Endothelial cell of umbilical vein (primary cell): Measurements from ENCODE around the gene DYNLT2. TPM values are rescaled to one million over a fixed set of nuclear protein-coding genes. Genes with fewer than 3 reads are reported as not detected.
"Not testable (repeated sequence)": the region's sequence is repeated elsewhere in the genome, so short reads cannot be mapped to it uniquely, and the experiment has no call there.

ENCODE experiments used
- BruUV-seq: library from RNA; stranded (reverse); fragments of 400-500 nt; replicated peaks from 2 replicates; lab custom pipeline; 2021; lab: Mats Ljungman, UMichigan
- CTCF ChIA-PET: fragments of 300-600, 350-600 bp; sonication (Branson Sonifier 250); formaldehyde crosslinking; loops from one replicate; lab custom pipeline; 2021; ENCODE audit warnings: antibody characterized with exemption, inconsistent platforms; lab: Charles Lee
- POLR2A ChIA-PET: fragments of 300-600, 350-600 bp; sonication (Branson Sonifier 250); formaldehyde crosslinking; loops from one replicate; lab custom pipeline; 2021; ENCODE audit warnings: antibody characterized with exemption, inconsistent platforms; lab: Charles Lee
- DNase-seq: peaks from one replicate; pipeline ENCODE4 v3.0.0-alpha.2; 2011; ENCODE audit warnings: low read depth, low spot score
- FAIRE-seq: peaks from 2 replicates; lab custom pipeline; 2011; peaks lifted over from hg19 to GRCh38; lab: Jason Lieb, UNC
- H2AFZ ChIP-seq: 2 replicates; pipeline ENCODE4 v1.6.0; 2012; ENCODE audit warnings: low read depth, low read length, control low read depth, inconsistent platforms
- H3K27ac ChIP-seq: 2 replicates; pipeline ENCODE4 v1.5.1; 2011; ENCODE audit warnings: low read depth, mild to moderate bottlenecking, control low read depth, low read length, moderate library complexity; ENCODE audit not compliant: insufficient read depth
- H3K27me3 ChIP-seq, 2 experiments: 2 replicates each; pipeline versions ENCODE4 v1.6.0 to v1.6.1; 2011; ENCODE audit warnings: low read length in 2 of 2, mixed read lengths in 1 of 2; ENCODE audit not compliant: control insufficient read depth in 2 of 2, insufficient read depth in 2 of 2
- H3K36me3 ChIP-seq, 2 experiments: 2 replicates in 1 of 2; 3 replicates in 1 of 2; pipeline ENCODE4 v1.5.1; 2011; ENCODE audit warnings: low read length in 2 of 2, mild to moderate bottlenecking in 1 of 2, moderate library complexity in 1 of 2; ENCODE audit not compliant: control insufficient read depth in 2 of 2, insufficient read depth in 2 of 2; ENCODE audit errors: extremely low read depth in 1 of 2
- H3K4me1 ChIP-seq: 3 replicates; pipeline ENCODE4 v1.5.1; 2011; ENCODE audit warnings: mild to moderate bottlenecking, low read length; ENCODE audit not compliant: control insufficient read depth, insufficient read depth; ENCODE audit errors: extremely low read depth
- H3K4me2 ChIP-seq: 2 replicates; pipeline ENCODE4 v1.6.1; 2011; ENCODE audit warnings: low read length, control low read depth, mixed read lengths; ENCODE audit not compliant: insufficient read depth
- H3K4me3 ChIP-seq, 3 experiments: fragments of 200-600 bp in 1 of 3; sonication (generic), shearing (Covaris generic) in 1 of 3; replicated peaks in 1 of 3; 2 replicates each; pipeline ENCODE4 v1.5.1; 2011 to 2016; ENCODE audit warnings: control low read depth in 3 of 3, low read length in 3 of 3, mild to moderate bottlenecking in 2 of 3, inconsistent platforms in 1 of 3, low read depth in 1 of 3, moderate library complexity in 1 of 3; ENCODE audit not compliant: insufficient read depth in 1 of 3
- H3K79me2 ChIP-seq: 2 replicates; pipeline ENCODE4 v1.6.0; 2012; ENCODE audit warnings: low read length, inconsistent platforms; ENCODE audit not compliant: control insufficient read depth, insufficient read depth
- H3K9ac ChIP-seq: replicated peaks from 2 replicates; pipeline ENCODE3; 2011; ENCODE audit warnings: low read length, control low read depth; ENCODE audit not compliant: insufficient read depth; ENCODE audit errors: extremely low read depth
- H3K9me1 ChIP-seq: replicated peaks from 3 replicates; pipeline ENCODE4 v1.6.0; 2011; ENCODE audit warnings: mild to moderate bottlenecking, low read length; ENCODE audit not compliant: control insufficient read depth, insufficient read depth; ENCODE audit errors: extremely low read depth
- H3K9me3 ChIP-seq: replicated peaks from 2 replicates; pipeline ENCODE4 v1.5.1; 2012; ENCODE audit warnings: low read length, inconsistent platforms; ENCODE audit not compliant: control insufficient read depth, insufficient read depth
- H4K20me1 ChIP-seq: replicated peaks from 2 replicates; pipeline ENCODE3; 2011; ENCODE audit warnings: mild to moderate bottlenecking, low read length; ENCODE audit not compliant: control insufficient read depth, insufficient read depth; ENCODE audit errors: extremely low read depth
- CTCF ChIP-seq, 2 donors: IDR thresholded peaks; 1 replicate in 1 of 2; 2 replicates in 1 of 2; pipeline ENCODE4 v1.5.1; 2011; ENCODE audit warnings: low read length in 2 of 2, mild to moderate bottlenecking in 2 of 2, moderate library complexity in 2 of 2, control low read depth in 1 of 2, inconsistent platforms in 1 of 2, low read depth in 1 of 2; ENCODE audit not compliant: insufficient read depth in 1 of 2; ENCODE audit errors: extremely low read depth in 1 of 2
- EZH2 ChIP-seq: IDR thresholded peaks from 2 replicates; pipeline ENCODE4 v1.6.1; 2012; ENCODE audit warnings: borderline replicate concordance, low read depth, mild to moderate bottlenecking, moderate library complexity, low read length, inconsistent platforms; ENCODE audit not compliant: severe bottlenecking
- FOS ChIP-seq: IDR thresholded peaks from 2 replicates; pipeline ENCODE4 v1.6.1; 2011; ENCODE audit warnings: mild to moderate bottlenecking, low read length, moderate library complexity, borderline replicate concordance; ENCODE audit not compliant: insufficient read depth
- JUN ChIP-seq: IDR thresholded peaks from 2 replicates; pipeline ENCODE4 v1.6.1; 2011; ENCODE audit warnings: borderline replicate concordance, low read depth; ENCODE audit not compliant: insufficient read length, insufficient read depth
- MAX ChIP-seq: IDR thresholded peaks from 2 replicates; pipeline ENCODE4 v1.6.1; 2011; ENCODE audit not compliant: insufficient read depth, insufficient read length
- dilution Hi-C: fragments of 300-500 bp; cut with MboI; formaldehyde crosslinking; loops from one replicate; pipeline ENCODE4 v1.15.0; 2019; ENCODE audit warnings: low sequenced_read_pairs; ENCODE audit not compliant: extremely low pct_ligation_motif_present
- intact Hi-C: fragments of 100-400 bp; cut with micrococcal nuclease; formaldehyde crosslinking; loops from one replicate; pipeline ENCODE4 v1.10.0; 2022
- polyA plus RNA-seq, 4 experiments: library from polyadenylated mRNA; depleted of rRNA in 3 of 4; stranded (reverse) in 3 of 4; unstranded in 1 of 4; fragments of >200 nt; gene quantifications; 2 replicates each; pipeline versions ENCODE4 v1.2.1 to v1.2.3, GENCODE V29; 2011 to 2012; ENCODE audit warnings: missing spikeins in 1 of 4
- total RNA-seq: library from RNA; stranded (reverse); gene quantifications from 2 replicates; pipeline ENCODE4 v1.2.3, GENCODE V29; 2021

DYNLT2 gene
- total and polyA plus RNA-seq, 2 donors (not counting 3 experiments of a cell fraction or from before 2014, with no cell fraction given), result 0.39 to 0.88 TPM

GRCh38 chr6:169700296-169700695, 51.1 kb downstream of the DYNLT2 start:
- no TSS peak for BruUV-seq
- intact Hi-C loops, result loop anchor here (2.0 to 5.0 kb wide), 2 partner anchors 607 to 805 kb away; partner anchors contain the start of gene FAM120B
- Histone ChIP-seq H3K9ac (peak overlapping the region; percentile 91), H3K4me3 (no peak overlapping the region), H4K20me1 (no peaks in the 10 kb centered on the region), H3K4me1 (peaks cover 57% of the 10 kb centered on the region), H3K4me2 (peak overlapping the region; percentile 93), H3K36me3 (no peaks in the 10 kb centered on the region), H3K27ac (no peak overlapping the region), H3K27me3 (no peaks in the 10 kb centered on the region), H3K9me3 (no peaks in the 10 kb centered on the region), H3K79me2 (peaks cover 56% of the 10 kb centered on the region), H3K9me1 (no peaks in the 10 kb centered on the region), H2AFZ (no peak overlapping the region)
- dilution Hi-C loops, result no loop called here
- DNase-seq, result peak; percentile 24
- no peak for TF ChIP-seq FOS
- TF ChIP-seq MAX, result no peak
- no peak for TF ChIP-seq JUN
- no peak for TF ChIP-seq EZH2
- FAIRE-seq, result no peak
- CTCF ChIA-PET, result interaction anchor here (1.5 kb wide), 1 partner anchor 46 kb away, joined by 5 read pairs; no protein-coding TSS in a partner anchor
- POLR2A ChIA-PET, result no interaction called here

GRCh38 chr6:169697115-169697514, 54.3 kb downstream of the DYNLT2 start:
- H3K4me3 ChIP-seq, dilution Hi-C loops, FAIRE-seq, H4K20me1 ChIP-seq, DNase-seq, BruUV-seq, H2AFZ ChIP-seq, H3K27me3 ChIP-seq, H3K4me2 ChIP-seq, H3K9me3 ChIP-seq, POLR2A ChIA-PET, H3K36me3 ChIP-seq, H3K9me1 ChIP-seq, H3K9ac ChIP-seq: not testable (repeated sequence)
- Histone ChIP-seq H3K79me2 (peaks cover 28% of the 10 kb centered on the region), H3K4me1 (peaks cover 37% of the 10 kb centered on the region), H3K27ac (peak overlapping the region; percentile 90)
- CTCF ChIA-PET, result interaction anchor here (1.1 to 1.2 kb wide), 2 partner anchors 27 kb away, joined by 3 to 4 read pairs; no protein-coding TSS in a partner anchor
- intact Hi-C loops, result loop anchor here (5.0 kb wide), 1 partner anchor 155 kb away; no protein-coding TSS in a partner anchor
- peak; percentile 25 to 36 for TF ChIP-seq CTCF (IDR thresholded peaks at IDR 0.05; ENCODE audit: extremely low read depth in 1 of 2, insufficient read depth in 1 of 2, low read depth in 1 of 2, low read length in 2 of 2)
